Stimulated activated CD4-positive, alpha-beta T cell treated with anti-CD3 and anti-CD28 coated beads, Interleukin-1b, Interleukin-23, amount 100 ng/mL, for 48 hours (primary cell): Measurements from ENCODE around the gene PAFAH1B2.
"Not testable (repeated sequence)": the region's sequence is repeated elsewhere in the genome, so short reads cannot be mapped to it uniquely, and the experiment has no call there.

ENCODE experiments used
- DNase-seq: peaks from one replicate; pipeline ENCODE4 v3.0.0-alpha.2; 2020

PAFAH1B2 gene

GRCh38 chr11:117143871-117144476, at the start of gene PAFAH1B2:
Gene PAFAH1B2, plus strand, starts transcription at chr11:117144287. Its CDS starts 8,161 bp downstream, at chr11:117152448.
- DNase-seq, result peak; percentile 96

GRCh38 chr11:117094776-117095175, 49.3 kb upstream of the PAFAH1B2 start:
- DNase-seq, result no peak

GRCh38 chr11:117095284-117096161, 48.6 kb upstream of the PAFAH1B2 start:
- DNase-seq, result no peak

GRCh38 chr11:117096201-117096991, 47.7 kb upstream of the PAFAH1B2 start:
- DNase-seq, result peak; percentile 50

GRCh38 chr11:117097014-117097388, 47.1 kb upstream of the PAFAH1B2 start:
- no peak for DNase-seq

- peak; percentile 21 for DNase-seq
Measured at GRCh38 chr11:117097389-117098268, 46.5 kb upstream of the PAFAH1B2 start.

GRCh38 chr11:117098269-117099232, 45.5 kb upstream of the PAFAH1B2 start, which contains the start of gene SIK3:
Gene SIK3, minus strand, starts transcription at chr11:117098428. Its CDS starts 13 bp downstream, at chr11:117098415.
- DNase-seq, result peak; percentile 89

GRCh38 chr11:117099696-117100095, 44.4 kb upstream of the PAFAH1B2 start:
- no peak for DNase-seq

- DNase-seq, result no peak
Measured at GRCh38 chr11:117100556-117100955, 43.5 kb upstream of the PAFAH1B2 start.

- DNase-seq, result no peak
Measured at GRCh38 chr11:117107701-117108590, 36.1 kb upstream of the PAFAH1B2 start.

- no peak for DNase-seq
Measured at GRCh38 chr11:117110294-117110950, 33.7 kb upstream of the PAFAH1B2 start.

- DNase-seq, result not testable (repeated sequence)
Measured at GRCh38 chr11:117112497-117112896, 31.6 kb upstream of the PAFAH1B2 start.

- DNase-seq, result not testable (repeated sequence)
Measured at GRCh38 chr11:117112939-117113338, 31.1 kb upstream of the PAFAH1B2 start.

GRCh38 chr11:117117681-117118080, 26.4 kb upstream of the PAFAH1B2 start:
- no peak for DNase-seq

- DNase-seq, result no peak
Measured at GRCh38 chr11:117121176-117121575, 22.9 kb upstream of the PAFAH1B2 start.

- no peak for DNase-seq
Measured at GRCh38 chr11:117122556-117122955, 21.5 kb upstream of the PAFAH1B2 start.

GRCh38 chr11:117126223-117126965, 17.7 kb upstream of the PAFAH1B2 start:
- DNase-seq, result no peak

GRCh38 chr11:117127171-117127901, 16.8 kb upstream of the PAFAH1B2 start:
- DNase-seq, result no peak
